ENCODE measurements around the gene RPL19.
A peak's percentile ranks its signal among the peaks of the same experiment; 100 is the strongest.

The RPL19 gene

DNA sequence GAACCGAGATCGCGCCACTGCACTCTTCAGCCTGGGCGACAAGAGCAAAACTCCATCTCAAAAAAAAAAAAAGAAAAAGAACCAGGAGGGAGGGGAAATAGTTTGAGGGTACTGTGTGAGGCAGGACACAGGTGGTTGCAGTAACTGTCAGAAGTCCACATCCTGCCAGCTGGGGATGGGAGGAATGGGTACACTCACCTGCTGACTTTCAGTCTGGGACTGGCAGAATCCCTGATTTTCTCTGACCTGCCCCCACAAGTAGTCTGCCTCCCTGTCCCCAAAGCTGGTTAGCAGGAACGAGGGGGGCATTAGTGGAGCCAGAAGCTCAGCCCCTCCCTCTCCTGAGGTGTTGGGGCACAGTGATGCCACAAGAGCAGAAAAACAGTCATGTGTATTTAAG, 27.0 kb upstream of the RPL19 start:
- no peak for DNase-seq (ENCODE audit: low spot score)

DNA sequence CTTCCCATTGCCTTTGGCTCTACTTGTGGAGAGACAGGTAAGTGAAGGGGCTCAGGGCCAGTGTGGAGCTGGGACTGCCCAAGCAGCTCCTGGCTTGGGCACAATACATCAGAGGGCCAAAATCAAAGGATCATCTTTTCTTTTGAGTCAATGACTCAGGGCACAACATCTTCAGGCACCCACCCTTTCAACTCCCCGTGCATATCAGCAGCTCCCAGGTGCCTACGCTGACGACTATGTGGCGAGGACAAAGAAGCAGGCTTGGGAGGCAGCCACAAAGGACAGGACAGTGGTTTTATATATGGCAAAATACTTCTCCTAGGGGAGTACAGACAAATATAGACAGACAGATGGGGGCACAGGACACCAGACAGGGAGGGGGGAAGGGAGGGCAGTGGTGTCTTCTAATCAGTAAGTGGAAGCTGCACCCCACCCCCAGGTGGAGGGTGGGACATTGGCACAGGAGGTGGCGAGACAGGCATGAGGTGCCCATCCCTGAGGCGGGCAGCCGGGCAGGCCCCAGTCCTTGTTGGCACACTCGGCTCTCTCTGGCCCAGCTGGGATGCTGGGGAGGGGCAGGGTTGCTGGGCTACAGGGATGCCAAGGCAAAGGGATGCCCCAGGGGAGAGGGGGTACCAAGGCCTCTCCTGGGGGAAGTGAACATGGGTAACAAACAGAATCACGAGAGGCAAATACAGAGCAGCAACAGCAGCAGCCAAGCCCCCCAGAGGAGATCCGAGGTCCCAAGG, 26.4 kb upstream of the RPL19 start:
- no peak for DNase-seq (ENCODE audit: low spot score)

DNA sequence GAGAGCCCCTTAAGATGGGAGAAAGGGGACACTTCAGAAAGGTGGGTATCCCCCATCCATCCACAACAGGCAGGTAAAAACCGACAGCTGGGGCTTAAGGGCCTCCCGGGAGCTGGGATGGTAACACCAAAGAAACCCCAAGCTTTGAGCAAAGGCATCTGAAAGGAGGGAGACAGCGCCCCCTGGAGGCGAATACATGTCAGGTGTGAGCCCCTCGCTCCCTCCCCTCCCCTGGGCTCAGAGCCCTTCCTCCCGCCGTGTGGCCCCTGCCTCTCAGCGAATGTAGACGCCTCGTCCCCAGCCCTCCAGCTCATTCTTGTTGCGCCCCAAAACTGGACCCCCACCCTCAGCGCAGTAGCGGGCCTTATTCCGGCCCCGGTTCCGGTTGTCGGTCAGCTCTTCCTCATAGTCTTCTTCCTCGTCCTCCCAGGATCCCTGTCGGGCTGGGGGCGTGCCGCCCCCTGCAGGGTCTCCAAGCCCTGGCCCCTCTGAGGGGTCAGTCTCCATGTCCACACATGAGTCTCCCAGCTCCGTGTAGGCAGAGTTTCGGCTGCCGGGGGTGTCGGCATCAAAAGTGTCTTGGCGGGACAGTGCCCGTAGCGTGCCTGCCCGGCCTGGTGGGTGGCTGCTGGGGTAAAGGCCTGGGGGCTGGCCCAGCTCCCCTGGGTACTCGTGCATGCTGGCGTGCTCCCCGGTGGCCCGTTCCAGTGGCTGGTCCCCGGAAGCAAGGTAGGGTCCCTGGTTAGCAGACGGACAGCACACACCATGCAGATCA, 25.0 kb upstream of the RPL19 start:
- DNase-seq (ENCODE audit: low spot score) = peak; percentile 50

DNA sequence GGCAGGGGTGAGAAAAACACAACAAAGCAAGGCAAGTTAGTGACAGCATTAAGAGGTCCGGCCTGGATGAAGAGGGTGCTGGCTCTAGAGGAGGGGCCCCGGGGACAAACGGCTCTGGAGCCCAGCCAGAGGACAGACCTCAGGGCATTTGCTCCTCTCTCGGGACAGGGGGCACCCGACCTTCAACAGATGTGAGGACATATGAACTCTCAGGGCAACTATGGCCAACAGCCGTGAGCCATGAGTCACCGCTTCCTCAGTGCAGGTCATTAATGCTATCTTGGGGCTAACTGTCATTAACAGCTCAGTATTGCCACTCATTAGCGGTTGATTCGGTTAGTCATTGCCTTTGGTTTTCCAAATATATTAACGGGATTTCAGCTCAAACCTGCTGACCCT, 24.4 kb upstream of the RPL19 start:
- DNase-seq (ENCODE audit: low spot score) = peak; percentile 30

DNA sequence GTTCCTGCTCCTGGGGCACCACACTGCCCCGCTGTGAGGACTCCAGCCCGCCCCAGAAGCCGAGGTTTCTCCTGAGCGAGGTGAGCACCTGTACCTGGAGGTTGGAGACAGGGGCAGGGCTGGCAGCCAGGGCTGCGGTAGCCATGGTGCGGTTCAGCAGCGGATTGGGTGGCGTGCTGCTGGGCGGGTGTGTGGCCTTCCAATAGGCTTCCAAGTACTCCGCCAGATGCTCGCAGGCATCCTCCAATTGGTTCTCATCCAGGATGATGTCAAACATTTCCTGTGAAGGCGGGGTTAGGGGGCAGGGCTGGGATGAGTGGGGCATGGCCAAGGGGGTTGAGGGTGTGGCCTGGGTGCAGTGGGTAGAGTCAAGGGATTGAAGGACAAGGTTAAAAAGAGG, 22.8 kb upstream of the RPL19 start:
- DNase-seq (ENCODE audit: low spot score) = no peak

DNA sequence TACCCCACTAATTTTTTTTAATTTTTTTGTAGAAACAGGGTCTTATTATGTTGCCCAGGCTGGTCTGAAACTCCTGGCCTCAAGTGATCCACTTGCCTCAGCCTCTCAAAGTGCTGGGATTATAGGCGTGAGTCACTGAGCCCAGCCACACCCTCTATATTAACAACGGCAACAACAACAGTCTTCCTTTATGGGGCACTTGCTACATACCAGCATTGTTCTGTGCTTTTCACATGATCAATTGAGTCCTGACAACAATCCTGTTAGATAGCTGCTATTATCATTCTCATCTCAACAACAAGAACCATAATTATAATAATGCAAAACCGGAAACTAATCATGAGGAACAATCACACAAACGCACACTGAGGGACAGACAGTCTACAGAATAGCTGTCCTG, 21.5 kb upstream of the RPL19 start:
- no peak for DNase-seq (ENCODE audit: low spot score)

DNA sequence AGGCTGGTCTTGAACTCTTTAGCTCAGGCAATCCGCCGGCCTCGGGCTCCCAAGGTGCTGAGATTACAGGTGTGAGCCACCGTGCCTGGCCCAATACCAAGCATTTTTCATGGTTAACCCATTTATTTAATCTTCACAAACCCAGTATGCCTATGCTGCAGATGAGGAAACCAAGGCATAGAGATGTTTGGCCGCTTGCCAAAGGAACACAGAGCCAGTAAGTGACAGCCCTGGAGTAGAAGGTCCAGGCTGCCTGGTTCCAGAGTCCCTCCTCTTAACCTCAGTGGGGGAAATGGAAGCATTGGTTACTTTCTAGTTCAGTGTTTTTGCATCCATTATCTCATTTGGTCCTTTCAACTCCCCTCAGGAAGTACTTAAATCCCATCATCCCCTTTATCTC, 18.8 kb upstream of the RPL19 start:
- DNase-seq (ENCODE audit: low spot score) = no peak

DNA sequence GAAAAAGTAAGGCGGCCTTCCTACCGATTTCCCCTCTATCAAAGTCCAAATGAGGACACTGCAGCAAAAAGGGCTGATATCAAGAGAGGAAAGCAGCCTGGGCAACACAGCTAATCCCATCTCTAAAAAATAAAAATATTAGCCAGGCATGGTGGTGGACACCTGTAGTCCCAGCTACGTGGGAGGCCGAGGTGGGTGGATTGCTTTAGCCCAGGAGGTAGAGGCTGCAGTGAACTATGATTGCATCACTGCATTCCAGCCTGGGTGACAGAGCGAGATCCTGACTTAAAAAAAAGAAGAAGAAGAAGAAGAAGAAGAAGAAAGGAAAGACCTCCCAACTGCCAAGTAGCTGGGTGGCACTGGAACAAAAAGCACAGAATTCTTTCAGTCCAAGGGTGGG, 17.0 kb upstream of the RPL19 start:
- DNase-seq (ENCODE audit: low spot score) = no peak

DNA sequence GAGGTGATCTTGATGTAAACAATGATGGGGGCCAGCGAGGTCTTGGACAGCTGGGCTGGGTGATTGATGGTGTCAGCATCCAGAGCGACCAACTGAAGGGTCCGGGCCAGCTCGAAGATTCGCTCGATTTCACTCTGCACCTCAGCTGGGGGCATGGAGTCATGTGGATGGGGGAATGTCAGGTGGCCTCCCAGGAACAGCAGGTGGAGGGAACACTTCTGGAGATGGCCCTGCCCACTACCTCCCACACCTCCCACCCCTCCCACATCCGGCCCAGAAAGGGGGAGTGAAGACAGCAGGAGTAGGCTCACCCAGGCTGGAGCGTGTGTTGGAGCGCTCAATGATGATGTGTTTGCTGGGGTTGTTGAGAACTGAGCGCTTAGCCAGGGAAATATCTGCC, 16.4 kb upstream of the RPL19 start:
- no peak for DNase-seq (ENCODE audit: low spot score)

DNA sequence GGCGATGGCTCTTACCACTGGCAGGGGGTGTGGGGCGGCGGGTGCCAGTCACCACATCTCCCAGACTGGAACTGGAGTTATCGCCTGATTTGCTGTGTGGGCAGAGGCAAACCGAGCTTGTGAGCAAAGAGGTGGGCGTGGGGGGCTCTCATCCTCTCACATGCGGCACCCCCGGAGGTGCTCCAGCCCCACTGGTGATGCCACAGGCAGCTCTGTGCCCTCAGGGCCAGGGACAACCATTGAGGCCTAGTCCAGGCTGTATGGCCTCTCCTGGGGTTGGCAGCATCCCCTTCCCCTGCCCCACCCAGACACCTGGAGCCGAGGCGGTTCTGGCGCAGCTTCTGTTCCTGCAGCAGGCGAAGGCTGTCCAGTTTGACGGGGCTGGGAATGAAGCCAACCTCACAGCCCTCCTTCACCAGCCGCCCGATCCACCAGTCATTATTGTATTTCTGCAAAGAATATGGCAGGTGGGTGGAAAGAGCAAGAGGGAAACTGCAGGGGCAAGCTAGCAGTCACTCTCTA, 13.5 kb upstream of the RPL19 start:
- no peak for DNase-seq (ENCODE audit: low spot score)

DNA sequence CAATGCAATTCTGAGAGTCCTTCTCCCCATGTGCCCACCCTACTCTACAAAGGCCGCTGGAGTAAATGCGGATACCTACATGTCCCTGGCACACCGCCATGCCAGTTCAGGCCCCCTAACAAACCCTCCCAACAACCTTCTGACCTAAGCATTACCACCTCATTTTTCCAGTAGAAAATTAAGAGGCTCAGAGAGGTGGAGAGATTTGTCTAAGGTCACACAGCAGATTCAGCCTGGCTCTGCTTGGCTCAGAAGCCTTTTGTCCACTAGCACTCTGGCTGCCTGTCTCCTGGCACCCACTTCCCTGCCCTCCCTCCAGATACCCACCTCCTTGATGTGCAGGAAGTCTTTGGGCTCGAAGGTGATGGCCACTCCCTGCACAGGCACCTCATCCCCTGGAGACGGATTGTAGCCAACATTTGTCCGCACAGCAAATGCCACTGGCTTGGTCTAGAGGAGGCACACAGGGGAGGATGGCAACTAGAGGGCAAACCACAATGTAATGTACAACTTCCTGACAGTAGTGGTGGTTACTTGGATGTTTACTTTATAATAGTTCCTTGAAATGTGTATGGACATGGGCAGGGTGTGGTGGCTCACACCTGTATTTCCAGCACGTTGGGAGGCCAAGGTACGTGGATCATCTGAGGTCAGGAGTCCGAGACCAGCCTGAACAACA, 12.8 kb upstream of the RPL19 start:
- DNase-seq (ENCODE audit: low spot score) = no peak

DNA sequence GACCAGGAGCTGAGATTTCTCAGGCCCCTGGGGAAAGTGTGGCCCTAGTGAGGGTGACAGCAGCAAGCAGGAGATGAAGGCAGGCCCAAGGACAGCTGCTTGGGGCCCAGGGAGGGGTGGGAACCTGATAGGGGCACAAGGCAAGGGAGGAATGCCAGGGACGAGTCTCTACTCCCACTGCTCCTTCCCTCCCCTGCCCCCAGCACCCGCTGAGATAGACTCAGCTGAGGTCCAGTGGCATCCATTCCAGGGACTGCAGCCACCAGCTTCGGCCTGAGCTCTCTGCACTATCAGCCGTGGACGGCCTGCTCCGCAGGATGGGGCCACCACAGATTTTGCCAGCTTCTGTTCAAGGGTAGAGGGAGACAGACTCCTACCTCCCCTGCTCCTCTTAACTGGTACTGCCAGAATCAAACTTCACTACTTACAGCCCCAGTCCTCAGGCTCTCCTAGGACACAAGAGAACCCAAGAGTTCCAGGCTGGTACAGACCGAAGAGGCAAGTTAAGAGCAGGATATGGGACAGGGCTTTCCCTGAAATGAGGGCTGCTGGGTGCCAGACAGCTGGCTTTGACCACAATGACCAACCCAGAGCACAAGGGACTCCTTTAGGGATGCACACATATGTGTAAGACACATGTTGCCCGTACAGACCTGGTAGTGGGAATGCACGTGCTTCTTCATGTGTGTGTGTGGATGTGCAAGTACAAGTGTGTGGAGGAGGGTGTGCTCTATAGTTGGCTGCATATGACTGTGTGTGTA, 8.2 kb upstream of the RPL19 start:
- no peak for DNase-seq (ENCODE audit: low spot score)

DNA sequence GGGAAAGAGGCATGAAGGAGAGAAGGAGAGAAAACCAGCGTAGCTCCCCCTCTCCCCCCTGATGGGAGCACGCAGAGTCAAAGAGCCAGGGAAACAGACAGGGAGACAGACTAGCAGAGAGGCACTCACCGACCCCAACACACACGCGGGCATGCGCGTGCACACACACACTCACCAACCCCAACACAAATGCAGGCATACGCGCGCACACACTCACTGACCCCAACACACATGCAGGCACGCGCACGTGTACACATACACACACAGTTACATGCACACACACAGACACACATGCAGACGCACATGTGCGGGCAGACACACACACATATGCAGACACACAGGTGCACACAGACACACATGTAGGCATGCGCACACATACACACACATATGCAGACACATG, 7.2 kb upstream of the RPL19 start:
- no peak for DNase-seq (ENCODE audit: low spot score)

DNA sequence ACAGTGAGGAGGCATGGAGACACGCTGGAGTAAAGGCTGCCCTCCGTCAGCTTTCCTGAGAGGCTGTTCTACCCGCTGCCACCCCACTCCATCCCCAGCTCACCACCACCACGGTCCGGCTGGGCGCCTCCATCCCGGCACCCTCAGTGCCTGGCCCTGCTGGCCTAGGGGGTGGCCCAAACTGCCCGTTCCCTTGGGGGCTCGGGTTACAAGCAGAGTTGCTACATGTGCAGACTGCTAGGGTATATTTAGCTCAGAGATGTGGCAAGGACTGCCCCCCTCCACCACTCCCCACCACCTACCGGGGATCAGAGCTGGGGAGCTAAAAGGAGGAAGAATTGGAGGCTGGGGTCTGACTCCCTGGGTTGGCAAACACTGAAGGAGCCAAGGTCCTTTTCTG, 6.7 kb upstream of the RPL19 start:
- DNase-seq (ENCODE audit: low spot score) = no peak

DNA sequence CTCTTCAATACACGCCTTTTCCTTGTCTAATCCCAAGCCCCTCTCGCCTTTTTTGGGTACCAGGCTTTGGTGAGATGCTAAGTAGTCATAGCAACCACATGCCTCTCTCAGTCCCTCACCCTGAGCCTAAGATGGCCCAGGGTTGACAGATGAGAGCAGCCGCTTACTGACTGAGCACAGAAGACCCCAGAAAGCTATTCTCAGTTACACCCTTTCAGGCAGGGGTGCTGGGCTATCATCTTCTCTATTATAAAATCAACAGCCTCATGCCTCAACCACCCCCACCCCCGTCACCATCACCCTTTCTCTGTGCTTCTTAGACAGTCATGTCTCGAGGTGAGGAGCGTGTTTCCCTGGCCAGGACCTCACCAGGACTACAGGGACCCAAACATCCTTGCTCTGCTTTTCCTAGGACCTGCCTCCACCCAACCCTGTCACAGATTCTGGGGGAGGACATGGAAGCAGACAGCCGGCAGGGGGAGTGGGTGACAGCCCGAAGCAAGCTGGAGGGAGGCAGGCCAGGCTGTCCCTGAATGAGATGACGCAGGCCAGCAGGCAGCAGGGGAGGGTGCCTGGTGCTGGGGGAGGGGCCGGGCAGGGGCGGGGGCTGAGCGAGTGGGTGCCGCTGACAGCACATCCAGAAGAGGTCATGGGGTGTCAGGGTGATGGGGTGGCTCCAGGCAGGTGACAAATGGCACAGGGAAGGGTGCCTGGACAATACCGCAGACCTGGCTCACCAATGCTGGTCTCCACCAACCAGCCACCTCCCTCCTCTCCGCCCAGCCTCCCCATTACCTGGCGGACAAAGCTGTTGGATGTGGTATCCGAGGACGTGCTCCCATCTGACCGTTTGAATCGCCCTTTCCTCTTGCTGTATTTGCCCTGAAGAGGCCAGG, 5.7 kb upstream of the RPL19 start:
- no peak for DNase-seq (ENCODE audit: low spot score)

DNA sequence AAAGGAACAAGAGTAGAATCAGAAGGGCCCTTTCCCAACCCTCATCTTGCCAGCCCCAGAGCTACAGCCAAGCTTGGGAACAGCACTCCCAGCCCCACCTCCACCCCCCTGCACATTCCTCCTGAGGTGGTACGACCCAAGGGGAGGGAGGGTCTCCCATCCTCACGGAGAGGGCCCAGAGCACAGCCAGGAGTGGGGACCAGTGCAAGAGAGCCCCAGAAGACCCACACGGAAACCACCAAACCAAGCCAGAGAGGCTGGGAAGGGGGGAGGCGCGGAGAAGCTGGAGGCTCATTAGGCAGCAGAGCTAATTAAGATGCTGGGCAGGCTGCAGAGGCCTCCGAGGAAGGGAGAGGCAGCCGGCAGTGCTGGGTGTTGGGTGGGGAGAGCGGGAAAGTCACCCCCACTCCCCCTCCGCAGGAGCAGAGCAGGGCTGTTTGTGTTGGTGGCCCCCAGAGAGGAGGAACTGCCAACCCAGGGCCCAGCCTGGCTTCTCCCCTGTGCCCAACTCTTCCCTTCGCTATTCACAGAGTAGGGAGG, 5.0 kb upstream of the RPL19 start:
- no peak for DNase-seq (ENCODE audit: low spot score)

DNA sequence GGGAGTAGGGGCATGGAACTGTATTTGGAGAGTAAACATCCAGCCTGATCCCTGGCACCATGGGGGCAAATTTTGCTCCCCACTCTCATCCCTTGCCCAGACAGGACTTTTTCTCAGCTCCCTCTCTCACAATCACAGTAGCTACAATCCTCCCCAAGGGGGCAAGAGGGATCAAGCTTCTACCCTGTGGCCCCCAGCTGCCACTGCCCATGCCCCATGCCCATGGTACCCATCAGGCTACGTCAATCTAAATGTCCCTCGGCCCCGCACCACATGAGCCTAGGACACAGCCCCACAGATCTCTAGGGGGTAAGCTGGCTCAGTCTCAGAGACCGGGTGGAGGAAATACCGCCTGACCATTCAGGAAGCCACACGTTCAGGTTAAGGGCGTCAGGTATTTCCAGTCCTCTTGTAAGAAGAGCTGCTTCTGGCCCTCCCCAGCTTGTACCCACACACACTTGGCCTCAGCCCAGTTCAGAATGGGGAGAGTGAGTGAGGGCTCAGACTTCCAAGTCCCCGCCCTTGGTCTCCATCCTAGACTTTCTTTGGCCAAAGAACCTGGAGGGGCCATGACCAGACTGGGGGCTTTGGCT, 4.4 kb upstream of the RPL19 start:
- peak; percentile 34 for DNase-seq (ENCODE audit: low spot score)

DNA sequence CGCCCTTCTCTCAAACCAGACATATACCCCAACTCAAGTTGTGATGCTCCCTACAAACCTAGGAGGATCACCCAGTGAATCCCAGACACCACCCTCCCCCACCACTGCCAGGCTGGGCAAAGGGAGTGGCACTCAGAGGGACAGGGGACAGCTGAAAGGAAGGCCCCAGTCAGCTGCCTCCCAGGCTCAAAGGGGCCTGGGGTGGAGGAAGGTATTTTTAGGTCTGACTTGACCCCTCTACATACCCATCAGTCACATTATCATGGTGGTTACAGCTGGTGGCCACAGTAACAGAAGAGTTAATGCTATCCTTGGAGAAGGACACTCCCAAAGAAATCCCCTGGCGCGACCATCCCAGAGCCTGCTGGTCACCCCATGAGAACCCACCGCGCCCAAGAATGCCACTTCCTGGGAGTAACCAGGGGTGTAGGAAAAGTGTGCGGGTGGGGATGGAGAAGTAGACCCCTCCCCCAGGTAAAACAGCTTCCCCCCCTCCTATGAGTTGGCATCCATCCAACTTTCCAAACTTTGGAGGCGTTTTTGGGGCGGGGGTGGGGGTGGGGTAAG, 3.8 kb upstream of the RPL19 start:
- DNase-seq (ENCODE audit: low spot score) = no peak

DNA sequence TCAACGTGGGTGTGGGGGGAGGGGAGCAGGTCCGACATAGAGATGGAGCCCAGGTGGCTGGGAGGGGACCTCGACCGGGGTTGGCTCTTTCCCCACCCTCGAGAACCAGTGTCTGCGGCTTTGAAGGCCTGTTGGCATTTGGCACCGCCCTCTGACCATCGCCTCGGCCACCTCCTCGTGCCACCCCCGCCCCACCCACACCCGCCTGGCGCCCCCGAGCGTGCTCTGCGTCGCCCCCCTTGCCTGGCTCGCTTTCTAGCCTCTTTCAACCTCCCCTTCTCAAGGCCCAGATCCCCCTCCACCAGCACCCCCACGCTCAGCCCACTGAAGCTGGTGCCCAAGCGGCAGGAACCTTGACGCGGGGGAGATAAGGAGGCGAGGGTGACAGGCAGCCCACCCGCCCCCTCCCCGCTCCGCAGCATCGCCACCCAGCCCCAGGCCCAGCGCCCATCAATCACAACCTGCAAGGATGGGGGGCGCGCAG, 3.2 kb upstream of the RPL19 start:
- DNase-seq (ENCODE audit: low spot score) = peak; percentile 63
